Kidney (tissue), 14 donors: ENCODE results near the gene ARL15. TPM values are rescaled to one million over a fixed set of nuclear protein-coding genes. Genes with fewer than 3 reads are reported as not detected.

Experiments used
- DNase-seq, 5 donors: peaks; one replicate each; pipeline ENCODE4 v3.0.0-alpha.2; 2013 to 2020
- FAIRE-seq: peaks from 2 replicates; lab custom pipeline; 2012; peaks lifted over from hg19 to GRCh38; lab: Jason Lieb, UNC
- H3K27ac ChIP-seq, 2 donors: one replicate each; pipeline ENCODE4 v1.7.0; 2013; ENCODE audit warnings: low read depth in 2 of 2, low read length in 2 of 2, inconsistent platforms in 1 of 2
- H3K27me3 ChIP-seq: one replicate; pipeline ENCODE4 v1.7.1; 2013; ENCODE audit warnings: low read length, inconsistent platforms; ENCODE audit not compliant: control insufficient read depth, insufficient read depth
- H3K36me3 ChIP-seq, 3 donors: one replicate each; pipeline versions ENCODE4 v1.7.0 to v1.7.1; 2013; ENCODE audit warnings: low read length in 3 of 3, control low read depth in 1 of 3, inconsistent platforms in 1 of 3; ENCODE audit not compliant: insufficient read depth in 3 of 3, control insufficient read depth in 2 of 3
- H3K4me1 ChIP-seq, 3 donors: one replicate each; pipeline versions ENCODE4 v1.7.0 to v1.7.1; 2013; ENCODE audit warnings: low read length in 3 of 3, inconsistent platforms in 1 of 3, low read depth in 1 of 3; ENCODE audit not compliant: control insufficient read depth in 2 of 3, insufficient read depth in 2 of 3
- H3K4me3 ChIP-seq, 3 donors: one replicate each; pipeline versions ENCODE4 v1.7.0 to v1.8.1; 2013; ENCODE audit warnings: low read length in 3 of 3, control low read depth in 1 of 3, inconsistent platforms in 1 of 3
- H3K9ac ChIP-seq, 3 donors: one replicate each; pipeline versions ENCODE4 v1.7.0 to v1.7.1; 2013; ENCODE audit warnings: low read length in 3 of 3, control low read depth in 1 of 3, inconsistent platforms in 1 of 3
- H3K9me3 ChIP-seq, 3 donors: one replicate each; pipeline versions ENCODE4 v1.7.0 to v1.7.1; 2013; ENCODE audit warnings: low read length in 3 of 3, control low read depth in 1 of 3, inconsistent platforms in 1 of 3; ENCODE audit not compliant: control insufficient read depth in 2 of 3, insufficient read depth in 1 of 3
- CTCF ChIP-seq: IDR thresholded peaks from 3 replicates; pipeline ENCODE4 v1.5.1; 2012; ENCODE audit warnings: mild to moderate bottlenecking, moderate library complexity, borderline replicate concordance; ENCODE audit not compliant: insufficient read depth; ENCODE audit errors: extremely low read depth
- intact Hi-C: fragments of 100-400 bp; cut with DNase I; formaldehyde crosslinking; loops from one replicate; pipeline ENCODE4 v1.11.1; 2022
- polyA plus RNA-seq: library from polyadenylated mRNA; stranded (reverse); fragments of 350-450 nt; fragmentation: Illumina TruSeq; extraction: RNeasy Lipid Tissue Mini Kit (QIAGEN cat#74804); gene quantifications from one replicate; pipeline ENCODE4 v1.2.3, GENCODE V29; 2014; ENCODE audit warnings: low read depth, low replicate concordance; ENCODE audit not compliant: insufficient read depth
- total RNA-seq: library from RNA; stranded (reverse); fragmentation: NEBNext Ultra II Directional; extraction: Animal tissue kit (Norgen Biotek cat#: 25700); gene quantifications from one replicate; pipeline ENCODE4 v1.2.1, GENCODE V29; 2021
- donor health status: control.
- donor health status: control.
- donor health status: control.
- donor health status: control.
- donor health status: control.
- donor health status: DM: yes; HTN: yes; CAD: no.
- donor health status: Normal renal cell carcinoma (clear cell type).

Gene ARL15
- total and polyA plus RNA-seq, 2 donors from 2014 or later: 21.1 to 36.6 TPM

DNA sequence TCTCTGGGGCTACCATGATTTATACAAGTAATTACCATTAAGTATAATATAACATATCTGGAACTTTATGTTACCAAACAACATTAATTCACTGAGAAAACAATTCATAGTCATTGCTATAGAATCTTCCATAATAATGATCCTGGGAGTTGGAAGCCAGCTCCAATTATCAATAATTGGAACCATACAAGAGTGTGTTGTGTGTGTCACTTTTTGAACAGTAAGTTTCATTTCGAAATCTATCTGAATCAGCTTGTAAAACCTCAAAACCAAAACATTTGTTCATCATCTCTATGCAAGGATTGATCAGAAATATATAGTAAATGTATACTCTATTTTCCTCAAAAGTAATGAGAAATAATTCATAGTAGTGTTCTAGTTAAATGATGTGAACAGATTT lies 348.1 kb downstream of the ARL15 start:
- H3K9ac ChIP-seq: no peak overlapping the region
- H3K27me3 ChIP-seq: no peaks in the 10 kb centered on the region
- intact Hi-C loops: no loop called here
- TF ChIP-seq CTCF: no peak
- no peaks in the 10 kb centered on the region for H3K4me1 ChIP-seq
- H3K4me3 ChIP-seq: no peak overlapping the region
- H3K9me3 ChIP-seq: peaks cover 0 to 7% (median 0%) of the 10 kb centered on the region in 3 donors
- FAIRE-seq: no peak
- no peak overlapping the region for H3K27ac ChIP-seq
- no peaks in the 10 kb centered on the region for H3K36me3 ChIP-seq
- DNase-seq: no peak

- Histone ChIP-seq H3K36me3 (no peaks in the 10 kb centered on the region), H3K4me1 (no peaks in the 10 kb centered on the region), H3K27ac (no peak overlapping the region), H3K9ac (no peak overlapping the region), H3K4me3 (no peak overlapping the region), H3K27me3 (no peaks in the 10 kb centered on the region), H3K9me3 (peaks cover 0 to 7% (median 3%) of the 10 kb centered on the region in 3 donors)
- no peak for TF ChIP-seq CTCF
- FAIRE-seq (no peak), DNase-seq (no peak)
- intact Hi-C loops: no loop called here
Observed at GRCh38 chr5:53956632-53957031, 353.7 kb downstream of the ARL15 start.

DNA sequence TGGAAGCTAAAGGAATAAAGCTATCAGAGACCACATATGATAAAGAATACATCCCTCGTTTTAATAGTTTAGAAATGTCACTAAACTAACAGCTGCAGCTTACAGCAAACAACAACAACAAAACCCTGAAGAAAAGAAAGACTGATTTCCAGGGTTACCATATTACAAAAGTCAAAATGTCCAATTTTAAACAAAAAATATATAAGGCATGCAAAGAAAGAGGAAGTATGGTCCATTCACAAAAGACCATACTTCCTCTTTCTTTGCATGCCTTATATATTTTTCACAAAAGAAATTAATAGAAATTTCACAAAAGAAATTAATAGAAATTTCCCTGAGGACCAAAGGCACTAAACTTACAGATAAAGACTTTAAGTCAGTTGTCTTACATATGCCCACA lies 354.2 kb downstream of the ARL15 start:
- Histone ChIP-seq H3K4me3 (no peak overlapping the region), H3K36me3 (no peaks in the 10 kb centered on the region), H3K4me1 (no peaks in the 10 kb centered on the region), H3K27ac (no peak overlapping the region), H3K27me3 (no peaks in the 10 kb centered on the region), H3K9me3 (peaks cover 0 to 7% (median 3%) of the 10 kb centered on the region in 3 donors), H3K9ac (no peak overlapping the region)
- TF ChIP-seq CTCF: no peak
- intact Hi-C loops: no loop called here
- DNase-seq (no peak), FAIRE-seq (no peak)

DNA sequence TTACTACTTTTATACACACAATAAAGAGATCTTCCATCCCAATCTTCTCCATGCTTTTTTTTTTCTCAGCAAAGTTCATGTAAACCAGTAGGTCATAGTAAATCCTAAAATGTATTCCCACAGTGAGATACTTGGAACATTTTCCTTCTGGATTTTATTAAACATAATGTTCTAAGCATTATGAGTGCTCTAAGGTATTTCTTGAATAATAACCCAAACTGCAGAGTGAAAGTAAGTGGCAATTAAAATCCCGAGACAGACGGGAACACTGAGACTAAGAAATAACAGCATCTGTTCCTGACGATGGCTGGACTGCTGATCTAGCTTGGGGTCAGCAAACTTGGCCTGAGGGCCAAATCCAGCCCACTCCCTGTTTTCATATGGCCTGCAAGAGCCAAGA lies 359.8 kb downstream of the ARL15 start:
- H3K36me3 ChIP-seq: no peaks in the 10 kb centered on the region
- no peak overlapping the region for H3K27ac ChIP-seq
- TF ChIP-seq CTCF: no peak
- no peaks in the 10 kb centered on the region for H3K9me3 ChIP-seq
- H3K4me1 ChIP-seq: no peaks in the 10 kb centered on the region
- DNase-seq (no peak), FAIRE-seq (no peak)
- no peaks in the 10 kb centered on the region for H3K27me3 ChIP-seq
- H3K4me3 ChIP-seq: no peak overlapping the region
- H3K9ac ChIP-seq: no peak overlapping the region
- intact Hi-C loops: no loop called here
